Peyer's patch (tissue), 4 donors: Measurements from ENCODE around the gene LAGE3. TPM values are rescaled to one million over a fixed set of nuclear protein-coding genes. Genes with fewer than 3 reads are reported as not detected.

Source experiments
- DNase-seq, 3 donors: peaks; one replicate each; pipeline ENCODE4 v3.0.0-alpha.2; 2017 to 2019
- H3K27ac ChIP-seq, 4 donors: fragments of 200-600 bp; sonication (generic); one replicate each; pipeline ENCODE4 v1.5.1; 2016 to 2019
- H3K27me3 ChIP-seq, 2 donors: fragments of 200-600 bp; sonication (generic); one replicate each; pipeline ENCODE4 v1.5.1; 2019
- H3K36me3 ChIP-seq, 3 donors: fragments of 200-600 bp; sonication (generic); one replicate each; pipeline ENCODE4 v1.5.1; 2016 to 2019
- H3K4me1 ChIP-seq, 4 donors: fragments of 200-600 bp; sonication (generic); one replicate each; pipeline ENCODE4 v1.5.1; 2016 to 2019
- H3K4me3 ChIP-seq, 4 donors: fragments of 200-600 bp; sonication (generic); 1 replicate in 3 of 4; 2 replicates in 1 of 4; pipeline ENCODE4 v1.5.1; 2016 to 2019; ENCODE audit warnings: mild to moderate bottlenecking in 1 of 4
- H3K9me3 ChIP-seq, 4 donors: fragments of 200-600 bp; sonication (generic); one replicate each; pipeline ENCODE4 v1.5.1; 2016 to 2019; ENCODE audit warnings: mild to moderate bottlenecking in 1 of 4
- CTCF ChIP-seq, 6 experiments: fragments of 450-650 bp in 4 of 6; fragments of 200-600 bp in 2 of 6; sonication (generic) in 1 of 6; IDR thresholded peaks; one replicate each; pipeline ENCODE4 v1.5.1; 2017 to 2019; ENCODE audit warnings: antibody characterized with exemption in 6 of 6, mild to moderate bottlenecking in 3 of 6, moderate library complexity in 1 of 6
- POLR2A ChIP-seq, 2 donors: fragments of 450-650 bp; IDR thresholded peaks; one replicate each; pipeline ENCODE4 v1.5.1; 2017; ENCODE audit warnings: antibody characterized with exemption in 2 of 2, mild to moderate bottlenecking in 2 of 2, moderate library complexity in 2 of 2
- total RNA-seq, 4 donors: library from RNA; depleted of rRNA; stranded (reverse); fragments of >200 nt; gene quantifications; one replicate each; pipeline ENCODE4 v1.1.0, GENCODE V29; 2016

Gene LAGE3
- total RNA-seq, 4 donors from 2014 or later = 8.5 to 15.7 (median 10.8) TPM

GRCh38 chrX:154517101-154517781 lies 38.2 kb upstream of the LAGE3 start:
- no peaks in the 10 kb centered on the region for H3K9me3 ChIP-seq
- H3K27me3 ChIP-seq = no peaks in the 10 kb centered on the region
- peak overlapping the region; percentile 84 to 98 (median 91) for H3K27ac ChIP-seq
- H3K4me1 ChIP-seq = peaks cover 0 to 11% (median 0%) of the 10 kb centered on the region in 4 donors
- H3K4me3 ChIP-seq = peak overlapping the region; percentile 60 to 85 (median 78)
- no peaks in the 10 kb centered on the region for H3K36me3 ChIP-seq
- TF ChIP-seq CTCF (IDR thresholded peaks at IDR 0.05) = no peak
- no peak for TF ChIP-seq POLR2A (IDR thresholded peaks at IDR 0.05)
- DNase-seq = no peak

GRCh38 chrX:154516656-154517100 lies 37.6 kb upstream of the LAGE3 start:
- Histone ChIP-seq H3K27me3 (no peaks in the 10 kb centered on the region), H3K4me1 (peaks cover 0 to 11% (median 0%) of the 10 kb centered on the region in 4 donors), H3K27ac (peak overlapping the region; percentile 84 to 98 (median 91)), H3K9me3 (no peaks in the 10 kb centered on the region), H3K36me3 (no peaks in the 10 kb centered on the region), H3K4me3 (peak overlapping the region; percentile 60 to 85 (median 78))
- TF ChIP-seq CTCF (IDR thresholded peaks at IDR 0.05) (no peak), POLR2A (IDR thresholded peaks at IDR 0.05) (no peak)
- DNase-seq = no peak

GRCh38 chrX:154515966-154516655 lies 37.0 kb upstream of the LAGE3 start, which contains the start of gene FAM3A:
Gene FAM3A, minus strand, starts transcription at chrX:154516232. Its CDS starts 460 bp downstream, at chrX:154515772.
- peak; percentile 57 to 58 for TF ChIP-seq POLR2A (IDR thresholded peaks at IDR 0.05)
- no peak for TF ChIP-seq CTCF (IDR thresholded peaks at IDR 0.05)
- Histone ChIP-seq H3K9me3 (no peaks in the 10 kb centered on the region), H3K4me1 (peaks cover 0 to 11% (median 0%) of the 10 kb centered on the region in 4 donors), H3K36me3 (no peaks in the 10 kb centered on the region), H3K27me3 (no peaks in the 10 kb centered on the region), H3K27ac (peak within 1 kb of the TSS; percentile 85 to 98 (median 94)), H3K4me3 (peak within 1 kb of the TSS; percentile 60 to 85 (median 78))
- peak; percentile 91 to 97 (median 95) for DNase-seq

GRCh38 chrX:154515090-154515965 lies 36.2 kb upstream of the LAGE3 start:
- DNase-seq = peak; percentile 46 to 75 (median 63)
- Histone ChIP-seq H3K4me1 (peaks cover 0 to 11% (median 0%) of the 10 kb centered on the region in 4 donors), H3K36me3 (no peaks in the 10 kb centered on the region), H3K9me3 (no peaks in the 10 kb centered on the region), H3K27me3 (no peaks in the 10 kb centered on the region), H3K4me3 (peak overlapping the region; percentile 60 to 85 (median 78)), H3K27ac (peak overlapping the region; percentile 85 to 98 (median 94))
- TF ChIP-seq POLR2A (IDR thresholded peaks at IDR 0.05) = peak; percentile 62 to 64
- no peak for TF ChIP-seq CTCF (IDR thresholded peaks at IDR 0.05)

GRCh38 chrX:154513716-154514115 lies 34.6 kb upstream of the LAGE3 start:
- DNase-seq = no peak
- H3K27ac ChIP-seq = no peak overlapping the region
- TF ChIP-seq CTCF (IDR thresholded peaks at IDR 0.05) (no peak), POLR2A (IDR thresholded peaks at IDR 0.05) (no peak)
- no peaks in the 10 kb centered on the region for H3K36me3 ChIP-seq
- no peaks in the 10 kb centered on the region for H3K9me3 ChIP-seq
- H3K4me3 ChIP-seq = no peak overlapping the region
- no peaks in the 10 kb centered on the region for H3K27me3 ChIP-seq
- peaks cover 0 to 11% (median 0%) of the 10 kb centered on the region in 4 donors for H3K4me1 ChIP-seq
